K562 (cell line): ENCODE measurements around the gene CHSY1. TPM values are rescaled to one million over a fixed set of nuclear protein-coding genes. Genes with fewer than 3 reads are reported as not detected.

Source experiments
- ATAC-seq: fragments of 200-7000 bp; cut with Tn5 transposase; 3 replicates; pipeline ENCODE4 v1.9.1; 2020; ENCODE audit warnings: moderate library complexity
- BruUV-seq: library from RNA; stranded (reverse); fragments of 400-500 nt; replicated peaks from 2 replicates; lab custom pipeline; 2021; lab: Mats Ljungman, UMichigan
- CTCF ChIA-PET: fragments of 300-600 bp; formaldehyde crosslinking; extraction: SDS; loops from one replicate; lab custom pipeline; 2021; ENCODE audit warnings: low intra/inter-chr PET ratio; lab: Yijun Ruan, JAX
- POLR2A ChIA-PET: fragments of 300-600, 350-650 bp; sonication (Branson Sonifier 250); formaldehyde crosslinking; extraction: SDS; loops from one replicate; lab custom pipeline; 2021; ENCODE audit warnings: antibody characterized with exemption, inconsistent platforms; lab: Yijun Ruan, JAX
- DNase-seq, 4 experiments: peaks; one replicate each; pipeline versions ENCODE4 v3.0.0 to v3.0.0-alpha.2; 2011 to 2018; ENCODE audit warnings: low spot score in 3 of 4, mixed read lengths in 3 of 4; ENCODE audit errors: extremely low read depth in 1 of 4
- FAIRE-seq: peaks from 2 replicates; lab custom pipeline; 2011; peaks lifted over from hg19 to GRCh38; lab: Jason Lieb, UNC
- H2AFZ ChIP-seq: 2 replicates; pipeline ENCODE4 v1.6.0; 2011; ENCODE audit warnings: low read depth, low read length, control low read depth, inconsistent platforms
- H3K27ac ChIP-seq: fragments of 200-600 bp; 3 replicates; pipeline ENCODE4 v1.8.0; 2011; ENCODE audit warnings: low read depth, mild to moderate bottlenecking, control low read depth, inconsistent platforms, low read length, moderate library complexity, mixed read lengths; ENCODE audit errors: extremely low read depth
- H3K27me3 ChIP-seq, 2 experiments: fragments of 300-600 bp in 1 of 2; 2 replicates in 1 of 2; 3 replicates in 1 of 2; pipeline versions ENCODE4 v1.6.0 to v1.8.0; 2011; ENCODE audit warnings: inconsistent platforms in 2 of 2, low read length in 2 of 2, mild to moderate bottlenecking in 1 of 2, mixed read lengths in 1 of 2, moderate library complexity in 1 of 2; ENCODE audit not compliant: control insufficient read depth in 2 of 2, insufficient read depth in 2 of 2
- H3K36me3 ChIP-seq: fragments of 300-600 bp; 3 replicates; pipeline ENCODE4 v1.8.0; 2011; ENCODE audit warnings: mild to moderate bottlenecking, low read length, inconsistent platforms; ENCODE audit not compliant: control insufficient read depth, insufficient read depth
- H3K4me1 ChIP-seq, 2 experiments: fragments of 200-600 bp in 1 of 2; replicated peaks in 1 of 2; 2 replicates in 1 of 2; 3 replicates in 1 of 2; pipeline versions ENCODE4 v1.5.1 to v1.8.0; 2011; ENCODE audit warnings: inconsistent platforms in 2 of 2, low read length in 2 of 2, mild to moderate bottlenecking in 1 of 2, mixed read lengths in 1 of 2, moderate library complexity in 1 of 2; ENCODE audit not compliant: control insufficient read depth in 2 of 2, insufficient read depth in 2 of 2
- H3K4me2 ChIP-seq: 2 replicates; pipeline ENCODE4 v1.6.1; 2011; ENCODE audit warnings: low read length, control low read depth, inconsistent platforms, mixed read lengths; ENCODE audit not compliant: insufficient read depth
- H3K4me3 ChIP-seq: fragments of 200-600 bp; sonication (generic), shearing (Covaris generic); 2 replicates; pipeline ENCODE4 v1.5.1; 2016; ENCODE audit warnings: control low read depth, inconsistent platforms
- H3K79me2 ChIP-seq: fragments of 200-600 bp; 3 replicates; pipeline ENCODE4 v1.8.0; 2011; ENCODE audit warnings: low read length, inconsistent platforms; ENCODE audit not compliant: control insufficient read depth, insufficient read depth
- H3K9ac ChIP-seq, 2 experiments: 2 replicates each; pipeline versions ENCODE4 v1.6.0 to v1.6.1; 2011; ENCODE audit warnings: low read depth in 2 of 2, low read length in 2 of 2, control low read depth in 1 of 2, inconsistent platforms in 1 of 2, mild to moderate bottlenecking in 1 of 2, mixed read lengths in 1 of 2; ENCODE audit not compliant: insufficient read depth in 1 of 2
- H3K9me1 ChIP-seq: one replicate; pipeline ENCODE4 v1.6.0; 2011; ENCODE audit warnings: inconsistent platforms, mild to moderate bottlenecking, low read length, moderate library complexity; ENCODE audit not compliant: control insufficient read depth, insufficient read depth
- H3K9me3 ChIP-seq: replicated peaks from 2 replicates; pipeline ENCODE4 v1.5.1; 2011; ENCODE audit warnings: low read depth, low read length, inconsistent platforms; ENCODE audit not compliant: control insufficient read depth, insufficient read depth
- H4K20me1 ChIP-seq: replicated peaks from 2 replicates; pipeline ENCODE4 v1.6.1; 2011; ENCODE audit warnings: low read length, inconsistent platforms, mixed read lengths; ENCODE audit not compliant: control insufficient read depth, insufficient read depth
- CEBPG ChIP-seq, 3 experiments: fragments of 200-800 bp in 1 of 3; sonication (Bioruptor generic) in 1 of 3; sonication (generic) in 1 of 3; formaldehyde crosslinking in 1 of 3; IDR thresholded peaks in 2 of 3; conservative IDR thresholded peaks in 1 of 3; 2 replicates each; pipeline versions ENCODE4 v1.6.1 to v1.8.0; 2016 to 2022; ENCODE audit warnings: missing compliant biosample characterization in 2 of 3, missing genetic modification characterization in 2 of 3, mild to moderate bottlenecking in 1 of 3, missing genetic modification reagents in 1 of 3
- CTBP1 ChIP-seq: fragments of 450-650 bp; IDR thresholded peaks from 2 replicates; pipeline ENCODE4 v1.6.1; 2016; ENCODE audit warnings: borderline replicate concordance
- DDX20 ChIP-seq: fragments of 450-650 bp; IDR thresholded peaks from 2 replicates; pipeline ENCODE4 v1.6.1; 2016; ENCODE audit warnings: missing genetic modification characterization, low read depth, mild to moderate bottlenecking, missing compliant biosample characterization, moderate library complexity
- E2F6 ChIP-seq, 2 experiments: IDR thresholded peaks; 2 replicates each; pipeline ENCODE4 v1.6.1; 2011; ENCODE audit warnings: borderline replicate concordance in 1 of 2, control low read depth in 1 of 2, low read depth in 1 of 2, low read length in 1 of 2, mild to moderate bottlenecking in 1 of 2, mixed read lengths in 1 of 2, moderate library complexity in 1 of 2; ENCODE audit not compliant: insufficient read depth in 1 of 2, insufficient read length in 1 of 2, poor library complexity in 1 of 2, severe bottlenecking in 1 of 2; ENCODE audit errors: extremely low read depth in 1 of 2
- MITF ChIP-seq: IDR thresholded peaks from 2 replicates; pipeline ENCODE4 v1.6.1; 2014; ENCODE audit warnings: antibody characterized with exemption
- POLR2G ChIP-seq: fragments of 200-400 bp; formaldehyde crosslinking; IDR thresholded peaks from 2 replicates; pipeline ENCODE4 v1.6.1; 2017; ENCODE audit warnings: low read depth, mild to moderate bottlenecking, antibody characterized with exemption, low read length, moderate library complexity
- PTBP1 ChIP-seq: fragments of 200-400 bp; formaldehyde crosslinking; IDR thresholded peaks from 2 replicates; pipeline ENCODE4 v1.6.1; 2017; ENCODE audit warnings: low read depth, low read length
- SRSF7 ChIP-seq: fragments of 200-400 bp; formaldehyde crosslinking; optimal IDR thresholded peaks from 2 replicates; pipeline ENCODE3; 2017; ENCODE audit warnings: mild to moderate bottlenecking, low read depth, low read length
- ZBTB34 ChIP-seq: fragments of 250-450 bp; sonication (Bioruptor Pico); IDR thresholded peaks from 2 replicates; pipeline ENCODE4 v1.8.0; 2021; ENCODE audit warnings: mild to moderate bottlenecking, moderate library complexity
- ZNF398 ChIP-seq: fragments of 250-450 bp; sonication (Bioruptor Pico); IDR thresholded peaks from 2 replicates; pipeline ENCODE4 v1.8.0; 2021; ENCODE audit warnings: moderate library complexity, mild to moderate bottlenecking, inconsistent platforms
- WGBS: fragments of 100-300 bp; shearing (Covaris generic); methylation state at CpG from one replicate; pipeline ENCODE4 v1.1.6; 2016; ENCODE audit warnings: low coverage, mixed read lengths; ENCODE audit not compliant: insufficient coverage; ENCODE audit errors: missing lambda C conversion rate; 5-methylcytosine and 5-hydroxymethylcytosine counted together
- in situ Hi-C: fragments of 300-500 bp; cut with MboI; formaldehyde crosslinking; loops from 4 replicates; pipeline ENCODE4 v1.15.0; 2018; ENCODE audit warnings: inconsistent platforms, mixed read lengths
- intact Hi-C: fragments of 100-400 bp; cut with micrococcal nuclease; formaldehyde crosslinking; loops from 2 replicates; pipeline ENCODE4 v1.14.2; 2022
- polyA plus RNA-seq, 8 experiments: library from polyadenylated mRNA; depleted of rRNA in 4 of 8; stranded (reverse) in 5 of 8; unstranded in 3 of 8; fragments of >200 nt; fragmentation: Nextera tagmentation in 2 of 8; fragmentation: Illumina TruSeq in 1 of 8; extraction: Ambion mirVana in 2 of 8; extraction: Trizol in 1 of 8; gene quantifications; 2 replicates each; pipeline versions ENCODE4 v1.2.1 to v1.2.3, GENCODE V29; 2011 to 2014; ENCODE audit warnings: inconsistent platforms in 1 of 8, missing spikeins in 1 of 8
- total RNA-seq, 7 experiments: library from RNA; depleted of rRNA in 6 of 7; stranded (reverse); fragments of >200 nt in 6 of 7; fragmentation: Illumina TruSeq in 2 of 7; extraction: Trizol in 2 of 7; gene quantifications; 2 replicates each; pipeline versions ENCODE4 v1.2.1 to v1.2.3, GENCODE V29; 2011 to 2021; ENCODE audit warnings: low replicate concordance in 1 of 7

Gene CHSY1
- total and polyA plus RNA-seq, 9 of the 15 experiments (the other 6 are each of a cell fraction or from before 2014, with no cell fraction given): 7.0 to 16.4 (median 13.4) TPM

GRCh38 chr15:101250873-101251829, 697 bp downstream of the CHSY1 start:
- Histone ChIP-seq H3K27me3 (no peaks in the 10 kb centered on the region), H3K9ac (peak overlapping the region; percentile 60 to 91; a peak in 3 of 4 replicates), H4K20me1 (peaks cover 15% of the 10 kb centered on the region), H3K4me1 (peaks cover 29 to 30% of the 10 kb centered on the region in 2 experiments), H3K4me3 (peak overlapping the region; percentile 70), H2AFZ (peak overlapping the region; percentile 82), H3K36me3 (peaks cover 3% of the 10 kb centered on the region; the same call in 1 of the 3 replicates), H3K4me2 (peak overlapping the region; percentile 83), H3K27ac (peak overlapping the region; percentile 68; the same call in 2 of the 3 replicates), H3K79me2 (peaks cover 40% of the 10 kb centered on the region), H3K9me1 (no peaks in the 10 kb centered on the region), H3K9me3 (no peaks in the 10 kb centered on the region)
- intact Hi-C loops: loop anchor here (10.0 kb wide), 1 partner anchor 626 kb away; no protein-coding TSS in a partner anchor
- in situ Hi-C loops: loop anchor here (25.0 kb wide), 2 partner anchors 339 to 614 kb away; partner anchors contain the start of gene LRRK1
- POLR2A ChIA-PET: interaction anchor here (0.6 to 1.9 kb wide), 6 partner anchors 10 to 165 kb away, joined by 3 to 11 read pairs (median 4); no protein-coding TSS in a partner anchor
- DNase-seq: peak; percentile 34 to 72 (median 62)
- FAIRE-seq: no peak
- ATAC-seq: peak; percentile 38
- BruUV-seq: no TSS peak
- CTCF ChIA-PET: interaction anchor here (1.1 to 1.3 kb wide), 2 partner anchors 162 to 163 kb away, joined by 4 to 6 read pairs; no protein-coding TSS in a partner anchor
- 4% methylated on average over 19 of the region's 150 CpGs for WGBS
- TF ChIP-seq POLR2G (0 out of 2 replicates have a peak, but pooled peaks have one; percentile 10), PTBP1 (no peak), CEBPG (CRISPR knock-in tag; IDR thresholded peaks at IDR 0.05) (no peak), CEBPG (tag; conservative IDR thresholded peaks at IDR 0.05 in 1 of 2, IDR thresholded peaks at IDR 0.05 in 1 of 2) (no peak), ZNF398 (CRISPR knock-in tag) (no peak), ZBTB34 (CRISPR knock-in tag) (no peak), DDX20 (tag) (no peak), SRSF7 (no peak), E2F6 (IDR thresholded peaks at IDR 0.05; ENCODE audit: borderline replicate concordance in 1 of 2, extremely low read depth in 1 of 2, insufficient read depth in 1 of 2, insufficient read length in 1 of 2, low read depth in 1 of 2, low read length in 1 of 2, poor library complexity in 1 of 2, severe bottlenecking in 1 of 2) (peak; percentile 5 to 84), MITF (no peak), CTBP1 (peak; percentile 58; the same call in 1 of the 2 replicates)
